Adrenal gland (tissue), 5 donors: Measurements from ENCODE around the gene RMND5B.

ENCODE experiments used
- POLR2A ChIP-seq, 2 donors: fragments of 450-650 bp; IDR thresholded peaks; one replicate each; pipeline ENCODE4 v1.6.1; 2017; ENCODE audit warnings: antibody characterized with exemption in 2 of 2, mild to moderate bottlenecking in 2 of 2, moderate library complexity in 1 of 2
- TF ChIP-seq, protein P1 (sequence below), 6 experiments: fragments of 450-650 bp in 4 of 6; fragments of 200-600 bp in 2 of 6; sonication (generic) in 1 of 6; IDR thresholded peaks; 1 replicate in 5 of 6; 2 replicates in 1 of 6; pipeline versions ENCODE4 v1.5.1 to v1.8.0; 2016 to 2021; ENCODE audit warnings: antibody characterized with exemption in 6 of 6, mild to moderate bottlenecking in 2 of 6, moderate library complexity in 1 of 6
- donor health status: DM: no; HTN: no; CAD: no.

DNA sequence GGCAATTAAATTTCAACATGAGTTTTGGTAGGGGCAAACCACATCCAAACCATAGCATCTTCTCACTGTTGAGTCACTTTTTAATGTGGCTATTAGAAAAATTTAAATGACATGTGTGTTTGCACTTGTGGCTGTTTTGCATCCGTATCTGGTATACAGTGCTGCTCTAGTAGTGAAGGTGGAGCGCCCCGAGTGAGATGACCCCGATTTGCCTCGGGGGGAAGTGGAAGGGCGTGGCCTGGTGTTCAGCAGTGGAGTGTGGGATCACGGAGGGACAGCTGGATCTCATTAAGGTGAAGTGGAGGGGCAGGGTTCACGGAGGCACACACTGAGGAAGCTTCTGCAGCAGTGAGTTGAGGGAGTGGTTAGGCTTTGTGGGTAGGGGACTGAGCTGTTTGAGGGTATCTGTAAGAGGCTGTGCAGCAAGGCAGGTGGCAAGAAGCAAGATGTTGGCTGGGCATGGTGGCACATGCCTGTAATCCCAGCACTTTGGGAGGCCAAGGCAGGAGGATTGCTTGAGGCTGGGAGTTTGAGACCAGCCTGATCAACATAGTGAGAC is 62.5 kb downstream of the RMND5B start:
- no peak for TF ChIP-seq POLR2A (IDR thresholded peaks at IDR 0.05)
- TF ChIP-seq, protein P1, sequence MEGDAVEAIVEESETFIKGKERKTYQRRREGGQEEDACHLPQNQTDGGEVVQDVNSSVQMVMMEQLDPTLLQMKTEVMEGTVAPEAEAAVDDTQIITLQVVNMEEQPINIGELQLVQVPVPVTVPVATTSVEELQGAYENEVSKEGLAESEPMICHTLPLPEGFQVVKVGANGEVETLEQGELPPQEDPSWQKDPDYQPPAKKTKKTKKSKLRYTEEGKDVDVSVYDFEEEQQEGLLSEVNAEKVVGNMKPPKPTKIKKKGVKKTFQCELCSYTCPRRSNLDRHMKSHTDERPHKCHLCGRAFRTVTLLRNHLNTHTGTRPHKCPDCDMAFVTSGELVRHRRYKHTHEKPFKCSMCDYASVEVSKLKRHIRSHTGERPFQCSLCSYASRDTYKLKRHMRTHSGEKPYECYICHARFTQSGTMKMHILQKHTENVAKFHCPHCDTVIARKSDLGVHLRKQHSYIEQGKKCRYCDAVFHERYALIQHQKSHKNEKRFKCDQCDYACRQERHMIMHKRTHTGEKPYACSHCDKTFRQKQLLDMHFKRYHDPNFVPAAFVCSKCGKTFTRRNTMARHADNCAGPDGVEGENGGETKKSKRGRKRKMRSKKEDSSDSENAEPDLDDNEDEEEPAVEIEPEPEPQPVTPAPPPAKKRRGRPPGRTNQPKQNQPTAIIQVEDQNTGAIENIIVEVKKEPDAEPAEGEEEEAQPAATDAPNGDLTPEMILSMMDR (IDR thresholded peaks at IDR 0.05) = no peak
